T-helper 2 cell treated with Interferon-gamma antibody and Interleukin-4, amounts not matched to agents 100 ng/mL and 5 ng/mL, for 36 hours (primary cell): ENCODE measurements around the gene KCNT1. TPM values are rescaled to one million over a fixed set of nuclear protein-coding genes. Genes with fewer than 3 reads are reported as not detected.

Experiments
- intact Hi-C: fragments of 100-400 bp; cut with micrococcal nuclease; formaldehyde crosslinking; loops from one replicate; pipeline ENCODE4 v1.15.1; 2023
- total RNA-seq: library from RNA; stranded (reverse); gene quantifications from 2 replicates; pipeline ENCODE4 v1.2.3, GENCODE V29; 2022

Gene KCNT1
- total RNA-seq, 1 donor from 2014 or later = not detected

GRCh38 chr9:135744333-135745070 is 42.5 kb downstream of the KCNT1 start:
- intact Hi-C loops = no loop called here

DNA sequence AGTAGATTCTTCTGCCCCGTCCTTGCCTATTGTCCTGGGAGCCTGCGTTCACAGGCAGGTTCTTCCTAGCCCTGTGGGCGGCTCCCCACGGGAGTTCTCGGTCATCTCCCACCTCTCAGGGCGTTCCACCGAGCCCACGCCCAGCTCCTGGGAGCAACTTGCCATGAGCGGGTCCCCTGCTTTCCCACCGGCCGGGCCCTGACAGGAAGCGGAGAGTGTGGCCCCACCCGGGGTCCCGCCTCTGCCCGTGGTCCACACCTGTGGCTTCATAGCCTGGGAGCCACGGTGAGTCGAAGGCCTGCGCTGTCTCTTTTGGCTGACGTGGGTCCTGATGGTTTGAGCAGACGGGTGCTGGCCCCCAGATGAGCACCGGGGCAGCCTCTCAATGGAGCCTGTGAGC is 43.2 kb downstream of the KCNT1 start:
- intact Hi-C loops = no loop called here

GRCh38 chr9:135745686-135746324 is 43.8 kb downstream of the KCNT1 start:
- intact Hi-C loops = no loop called here

- intact Hi-C loops = no loop called here
Observed at GRCh38 chr9:135746565-135746964, 44.6 kb downstream of the KCNT1 start.

- intact Hi-C loops = no loop called here
Observed at GRCh38 chr9:135747311-135747710, 45.3 kb downstream of the KCNT1 start.

- intact Hi-C loops = no loop called here
Observed at GRCh38 chr9:135748676-135749075, 46.7 kb downstream of the KCNT1 start.

DNA sequence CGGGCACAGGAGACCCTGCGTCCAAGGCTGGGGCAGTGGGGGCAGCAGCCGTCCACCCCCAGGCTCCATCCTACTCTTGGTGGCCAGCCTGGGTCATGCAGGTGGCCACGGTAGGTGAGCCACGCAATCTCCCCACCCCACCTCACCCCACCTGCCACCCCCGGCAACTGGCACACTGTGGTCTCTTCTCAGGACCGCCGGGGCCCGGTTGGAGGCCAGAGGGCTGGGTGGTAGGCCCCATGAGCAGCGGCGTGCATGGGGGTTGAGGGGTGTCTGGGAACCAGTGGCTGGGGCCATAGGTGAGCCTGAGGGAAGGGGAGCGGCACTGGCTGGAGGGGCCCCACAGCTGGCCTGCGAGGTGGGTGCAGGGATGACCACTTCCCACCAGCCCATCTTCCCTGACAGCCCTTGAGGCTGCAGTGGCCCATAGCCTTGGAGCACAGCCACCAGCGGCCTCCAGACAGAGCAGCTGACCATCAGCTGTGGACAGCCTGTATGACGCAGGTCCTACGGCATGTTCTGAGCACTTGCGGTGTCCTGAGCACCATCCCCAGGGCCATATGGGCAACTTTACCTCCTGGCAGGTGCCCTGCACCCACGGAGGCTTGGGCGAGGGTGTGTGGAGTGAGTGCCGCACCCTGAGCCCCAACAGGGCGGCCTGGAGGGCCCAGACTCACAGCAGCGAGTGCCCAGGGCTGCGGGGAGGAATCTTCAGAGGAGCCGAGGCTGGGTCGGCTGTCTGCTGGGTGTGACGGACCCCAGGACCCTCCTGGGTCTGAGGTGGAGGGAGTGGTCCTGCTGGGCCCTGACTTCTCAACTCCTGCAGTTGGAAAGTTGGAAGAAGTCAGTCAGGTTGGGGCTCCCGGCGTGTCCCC is 47.4 kb downstream of the KCNT1 start:
- intact Hi-C loops = no loop called here

- intact Hi-C loops = no loop called here
Observed at GRCh38 chr9:135750786-135751185, 48.8 kb downstream of the KCNT1 start.

- intact Hi-C loops = no loop called here
Observed at GRCh38 chr9:135751501-135751900, 49.5 kb downstream of the KCNT1 start.

DNA sequence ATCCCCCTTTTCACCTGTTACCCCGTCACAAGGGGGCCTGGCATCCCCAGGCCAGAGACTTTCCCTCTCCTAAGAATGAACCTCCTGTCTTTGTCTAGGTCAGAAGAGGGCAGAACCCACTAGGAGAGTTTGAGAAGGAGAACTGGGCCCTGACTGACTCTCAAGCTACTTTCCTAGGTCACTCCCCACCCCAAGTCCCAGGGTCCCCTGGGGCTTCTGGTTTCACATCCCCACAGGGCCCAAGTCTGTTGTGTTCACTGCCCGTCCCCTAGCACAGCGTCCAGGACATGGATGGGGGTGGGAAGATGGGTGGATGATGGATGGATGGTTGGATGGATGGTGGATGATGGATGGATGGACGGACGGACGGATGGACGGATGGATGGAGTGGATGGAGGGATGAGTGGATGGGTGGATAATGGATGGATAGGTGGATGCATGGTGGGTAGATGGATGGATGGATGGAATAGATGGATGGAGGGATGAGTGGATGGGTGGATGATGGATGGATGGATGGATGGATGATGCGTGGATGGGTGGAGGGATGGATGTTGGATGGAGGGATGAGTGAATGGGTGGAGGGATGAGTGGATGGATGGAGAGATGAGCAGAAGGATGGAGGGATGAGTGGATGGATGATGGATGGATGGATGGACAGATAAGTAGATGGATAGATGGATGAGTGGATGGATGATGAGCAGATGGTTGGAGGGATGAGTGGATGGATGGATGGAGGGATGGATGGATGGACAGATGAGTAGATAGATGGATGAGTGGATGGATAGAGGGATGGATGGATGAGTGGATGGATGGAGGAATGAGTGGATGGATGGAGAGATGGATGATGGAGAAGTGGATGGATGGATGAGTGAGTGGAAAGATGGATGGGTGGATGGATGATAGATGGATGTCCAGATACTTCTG is 50.6 kb downstream of the KCNT1 start:
- intact Hi-C loops = no loop called here

DNA sequence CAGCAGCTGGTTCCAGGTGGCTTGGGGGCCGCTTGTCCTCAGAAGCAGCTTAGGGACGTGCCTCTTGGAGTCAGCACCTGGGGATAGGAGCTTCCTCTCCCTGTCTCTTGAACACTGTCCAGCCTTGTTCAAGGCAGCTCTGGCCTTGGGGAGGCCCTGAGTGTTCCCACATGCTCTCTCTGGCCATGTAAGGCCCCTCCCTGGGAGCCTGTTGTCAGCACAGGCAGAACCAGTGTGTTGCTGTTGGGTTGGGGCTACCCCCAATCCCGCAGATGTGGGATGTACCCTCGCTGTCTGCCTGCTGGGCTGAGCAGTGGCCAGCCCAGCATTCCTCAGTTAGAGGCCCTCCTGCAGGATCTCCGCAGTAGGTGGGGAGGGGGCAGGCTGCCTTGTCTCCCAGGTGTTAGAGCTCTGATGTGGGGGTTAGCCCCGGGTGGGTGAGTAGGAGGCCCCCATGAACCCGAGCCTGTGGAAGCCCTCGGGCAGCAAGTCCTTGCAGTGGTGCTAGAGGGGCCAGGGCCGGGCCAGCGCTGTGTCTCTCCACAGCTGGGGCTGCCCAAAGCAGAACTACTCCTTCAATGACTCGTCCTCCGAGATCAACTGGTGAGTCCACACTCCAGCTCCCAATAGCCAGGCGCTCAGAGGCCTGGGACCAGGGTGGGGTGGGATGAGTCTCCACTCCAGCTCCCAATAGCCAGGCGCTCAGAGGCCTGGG is 51.6 kb downstream of the KCNT1 start:
- intact Hi-C loops = no loop called here

GRCh38 chr9:135756576-135756975 is 54.6 kb downstream of the KCNT1 start:
- intact Hi-C loops = no loop called here

DNA sequence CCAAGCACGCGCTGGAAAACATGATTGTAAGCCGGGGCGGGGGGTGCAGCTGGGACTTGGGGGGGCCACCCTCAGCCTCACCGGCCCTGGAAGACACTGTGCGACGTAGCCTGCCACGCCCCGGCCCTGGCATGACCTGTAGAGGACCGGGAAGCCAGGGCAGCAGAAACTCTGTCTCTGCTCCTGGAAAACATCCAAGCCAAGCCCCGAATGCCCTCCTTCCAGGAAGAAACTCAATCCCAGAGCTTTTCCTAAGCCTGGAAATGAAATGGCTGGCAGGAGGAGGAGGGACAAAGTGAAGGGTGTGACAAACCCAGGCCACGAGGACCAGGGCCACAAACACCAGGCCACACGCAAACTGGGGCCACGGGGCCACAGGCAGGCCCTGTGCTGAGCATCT is 55.4 kb downstream of the KCNT1 start:
- intact Hi-C loops = no loop called here

- intact Hi-C loops = no loop called here
Observed at GRCh38 chr9:135758056-135758455, 56.1 kb downstream of the KCNT1 start.

- intact Hi-C loops = no loop called here
Observed at GRCh38 chr9:135758870-135759269, 56.9 kb downstream of the KCNT1 start.

DNA sequence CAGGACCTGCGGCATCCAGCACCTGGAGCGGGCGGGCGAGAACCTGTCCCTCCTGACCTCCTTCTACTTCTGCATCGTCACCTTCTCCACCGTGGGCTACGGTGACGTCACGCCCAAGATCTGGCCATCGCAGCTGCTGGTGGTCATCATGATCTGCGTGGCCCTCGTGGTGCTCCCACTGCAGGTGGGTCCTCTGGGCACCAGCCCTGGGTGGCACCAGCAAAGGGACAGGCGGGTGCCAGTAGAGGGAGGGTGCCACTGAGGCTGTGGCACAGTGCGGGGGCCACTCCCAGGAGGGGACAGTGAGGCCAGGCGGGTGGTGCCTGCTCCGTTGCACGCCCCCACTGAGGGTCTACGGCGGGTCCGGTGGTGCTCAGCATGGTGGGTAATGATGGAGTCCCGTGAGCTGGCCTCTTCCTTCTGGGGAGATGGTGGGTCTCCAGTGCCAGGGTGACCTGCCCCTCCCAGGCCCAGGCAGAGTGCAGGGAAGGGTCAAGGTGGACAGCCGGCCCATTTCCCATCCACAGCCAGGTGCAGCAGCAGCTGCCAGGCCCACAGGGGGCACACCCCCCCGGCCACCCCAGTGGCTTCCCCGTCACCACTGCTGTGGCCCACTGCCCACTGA is 57.8 kb downstream of the KCNT1 start:
- intact Hi-C loops = no loop called here

DNA sequence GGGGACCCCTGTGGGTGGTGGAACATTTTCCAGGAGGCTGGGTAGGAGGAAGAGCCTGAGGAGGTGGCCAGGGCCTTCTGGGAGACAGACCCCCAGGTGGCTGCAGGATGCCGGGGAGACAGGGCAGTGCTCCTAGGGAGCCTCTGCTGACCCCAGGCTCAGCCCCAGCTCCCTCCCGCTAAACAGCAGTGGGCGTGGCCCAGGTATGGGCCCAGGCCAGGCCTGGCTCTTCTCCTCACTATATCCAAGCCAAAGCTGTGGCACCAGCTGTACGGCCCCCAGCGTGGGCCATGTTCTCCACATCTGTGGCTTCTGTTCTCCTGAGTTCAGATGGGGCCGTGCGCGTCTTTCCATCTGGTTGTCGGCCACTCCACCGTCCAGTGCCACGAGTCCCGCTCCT is 58.5 kb downstream of the KCNT1 start:
- intact Hi-C loops = no loop called here

GRCh38 chr9:135761150-135761844 is 59.3 kb downstream of the KCNT1 start:
- intact Hi-C loops = no loop called here

DNA sequence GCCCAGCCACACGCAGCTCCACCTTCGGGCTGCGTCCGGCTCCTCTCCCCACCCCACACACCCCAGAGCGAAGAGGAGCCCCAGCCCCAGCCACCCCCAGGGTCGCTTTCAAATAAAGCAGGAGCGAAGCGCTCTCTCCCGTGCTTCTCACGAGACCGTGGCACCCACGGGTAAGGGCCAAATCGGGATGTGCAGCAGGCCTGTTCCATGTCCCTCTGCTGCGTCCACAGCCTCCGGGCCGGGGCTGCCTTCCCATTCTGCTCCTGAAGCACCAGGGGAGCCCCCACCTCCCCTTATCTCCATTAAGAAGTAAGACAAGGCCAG is 59.8 kb downstream of the KCNT1 start:
- intact Hi-C loops = no loop called here

- intact Hi-C loops = no loop called here
Observed at GRCh38 chr9:135762921-135763320, 60.9 kb downstream of the KCNT1 start.
